Endothelial cell of umbilical vein (primary cell): Measurements from ENCODE around the gene DDX47. TPM values are rescaled to one million over a fixed set of nuclear protein-coding genes. Genes with fewer than 3 reads are reported as not detected.

Experiments used
- BruUV-seq: library from RNA; stranded (reverse); fragments of 400-500 nt; replicated peaks from 2 replicates; lab custom pipeline; 2021; lab: Mats Ljungman, UMichigan
- CTCF ChIA-PET: fragments of 300-600, 350-600 bp; sonication (Branson Sonifier 250); formaldehyde crosslinking; loops from one replicate; lab custom pipeline; 2021; ENCODE audit warnings: antibody characterized with exemption, inconsistent platforms; lab: Charles Lee
- POLR2A ChIA-PET: fragments of 300-600, 350-600 bp; sonication (Branson Sonifier 250); formaldehyde crosslinking; loops from one replicate; lab custom pipeline; 2021; ENCODE audit warnings: antibody characterized with exemption, inconsistent platforms; lab: Charles Lee
- DNase-seq: peaks from one replicate; pipeline ENCODE4 v3.0.0-alpha.2; 2011; ENCODE audit warnings: low read depth, low spot score
- FAIRE-seq: peaks from 2 replicates; lab custom pipeline; 2011; peaks lifted over from hg19 to GRCh38; lab: Jason Lieb, UNC
- H2AFZ ChIP-seq: 2 replicates; pipeline ENCODE4 v1.6.0; 2012; ENCODE audit warnings: low read depth, low read length, control low read depth, inconsistent platforms
- H3K27ac ChIP-seq: 2 replicates; pipeline ENCODE4 v1.5.1; 2011; ENCODE audit warnings: low read depth, mild to moderate bottlenecking, control low read depth, low read length, moderate library complexity; ENCODE audit not compliant: insufficient read depth
- H3K27me3 ChIP-seq, 2 experiments: 2 replicates each; pipeline versions ENCODE4 v1.6.0 to v1.6.1; 2011; ENCODE audit warnings: low read length in 2 of 2, mixed read lengths in 1 of 2; ENCODE audit not compliant: control insufficient read depth in 2 of 2, insufficient read depth in 2 of 2
- H3K36me3 ChIP-seq, 2 experiments: 2 replicates in 1 of 2; 3 replicates in 1 of 2; pipeline ENCODE4 v1.5.1; 2011; ENCODE audit warnings: low read length in 2 of 2, mild to moderate bottlenecking in 1 of 2, moderate library complexity in 1 of 2; ENCODE audit not compliant: control insufficient read depth in 2 of 2, insufficient read depth in 2 of 2; ENCODE audit errors: extremely low read depth in 1 of 2
- H3K4me1 ChIP-seq: 3 replicates; pipeline ENCODE4 v1.5.1; 2011; ENCODE audit warnings: mild to moderate bottlenecking, low read length; ENCODE audit not compliant: control insufficient read depth, insufficient read depth; ENCODE audit errors: extremely low read depth
- H3K4me2 ChIP-seq: 2 replicates; pipeline ENCODE4 v1.6.1; 2011; ENCODE audit warnings: low read length, control low read depth, mixed read lengths; ENCODE audit not compliant: insufficient read depth
- H3K4me3 ChIP-seq, 3 experiments: fragments of 200-600 bp in 1 of 3; sonication (generic), shearing (Covaris generic) in 1 of 3; replicated peaks in 1 of 3; 2 replicates each; pipeline ENCODE4 v1.5.1; 2011 to 2016; ENCODE audit warnings: control low read depth in 3 of 3, low read length in 3 of 3, mild to moderate bottlenecking in 2 of 3, inconsistent platforms in 1 of 3, low read depth in 1 of 3, moderate library complexity in 1 of 3; ENCODE audit not compliant: insufficient read depth in 1 of 3
- H3K79me2 ChIP-seq: 2 replicates; pipeline ENCODE4 v1.6.0; 2012; ENCODE audit warnings: low read length, inconsistent platforms; ENCODE audit not compliant: control insufficient read depth, insufficient read depth
- H3K9ac ChIP-seq: replicated peaks from 2 replicates; pipeline ENCODE3; 2011; ENCODE audit warnings: low read length, control low read depth; ENCODE audit not compliant: insufficient read depth; ENCODE audit errors: extremely low read depth
- H3K9me1 ChIP-seq: replicated peaks from 3 replicates; pipeline ENCODE4 v1.6.0; 2011; ENCODE audit warnings: mild to moderate bottlenecking, low read length; ENCODE audit not compliant: control insufficient read depth, insufficient read depth; ENCODE audit errors: extremely low read depth
- H3K9me3 ChIP-seq: replicated peaks from 2 replicates; pipeline ENCODE4 v1.5.1; 2012; ENCODE audit warnings: low read length, inconsistent platforms; ENCODE audit not compliant: control insufficient read depth, insufficient read depth
- H4K20me1 ChIP-seq: replicated peaks from 2 replicates; pipeline ENCODE3; 2011; ENCODE audit warnings: mild to moderate bottlenecking, low read length; ENCODE audit not compliant: control insufficient read depth, insufficient read depth; ENCODE audit errors: extremely low read depth
- CTCF ChIP-seq, 2 donors: IDR thresholded peaks; 1 replicate in 1 of 2; 2 replicates in 1 of 2; pipeline ENCODE4 v1.5.1; 2011; ENCODE audit warnings: low read length in 2 of 2, mild to moderate bottlenecking in 2 of 2, moderate library complexity in 2 of 2, control low read depth in 1 of 2, inconsistent platforms in 1 of 2, low read depth in 1 of 2; ENCODE audit not compliant: insufficient read depth in 1 of 2; ENCODE audit errors: extremely low read depth in 1 of 2
- FOS ChIP-seq: IDR thresholded peaks from 2 replicates; pipeline ENCODE4 v1.6.1; 2011; ENCODE audit warnings: mild to moderate bottlenecking, low read length, moderate library complexity, borderline replicate concordance; ENCODE audit not compliant: insufficient read depth
- GATA2 ChIP-seq: IDR thresholded peaks from 2 replicates; pipeline ENCODE4 v1.7.0; 2011; ENCODE audit warnings: low read depth, mild to moderate bottlenecking, moderate library complexity, mixed read lengths, low read length; ENCODE audit not compliant: insufficient read length, insufficient read depth
- JUN ChIP-seq: IDR thresholded peaks from 2 replicates; pipeline ENCODE4 v1.6.1; 2011; ENCODE audit warnings: borderline replicate concordance, low read depth; ENCODE audit not compliant: insufficient read length, insufficient read depth
- MYC ChIP-seq: IDR thresholded peaks from one replicate; pipeline ENCODE4 v1.6.1; 2011; ENCODE audit warnings: mild to moderate bottlenecking, low read depth, low read length
- POLR2A ChIP-seq: IDR thresholded peaks from 2 replicates; pipeline ENCODE4 v1.6.1; 2012; ENCODE audit warnings: low read depth, mild to moderate bottlenecking, control low read depth, low read length
- POLR2AphosphoS5 ChIP-seq: IDR thresholded peaks from 2 replicates; pipeline ENCODE4 v1.6.1; 2012; ENCODE audit warnings: low read depth, mild to moderate bottlenecking, control low read depth, low read length, moderate library complexity; ENCODE audit not compliant: insufficient read depth
- dilution Hi-C: fragments of 300-500 bp; cut with MboI; formaldehyde crosslinking; loops from one replicate; pipeline ENCODE4 v1.15.0; 2019; ENCODE audit warnings: low sequenced_read_pairs; ENCODE audit not compliant: extremely low pct_ligation_motif_present
- intact Hi-C: fragments of 100-400 bp; cut with micrococcal nuclease; formaldehyde crosslinking; loops from one replicate; pipeline ENCODE4 v1.10.0; 2022
- polyA plus RNA-seq, 4 experiments: library from polyadenylated mRNA; depleted of rRNA in 3 of 4; stranded (reverse) in 3 of 4; unstranded in 1 of 4; fragments of >200 nt; gene quantifications; 2 replicates each; pipeline versions ENCODE4 v1.2.1 to v1.2.3, GENCODE V29; 2011 to 2012; ENCODE audit warnings: missing spikeins in 1 of 4
- total RNA-seq: library from RNA; stranded (reverse); gene quantifications from 2 replicates; pipeline ENCODE4 v1.2.3, GENCODE V29; 2021

The DDX47 gene
- total and polyA plus RNA-seq, 2 donors (not counting 3 experiments of a cell fraction or from before 2014, with no cell fraction given), result 73.4 to 74.6 TPM

DNA sequence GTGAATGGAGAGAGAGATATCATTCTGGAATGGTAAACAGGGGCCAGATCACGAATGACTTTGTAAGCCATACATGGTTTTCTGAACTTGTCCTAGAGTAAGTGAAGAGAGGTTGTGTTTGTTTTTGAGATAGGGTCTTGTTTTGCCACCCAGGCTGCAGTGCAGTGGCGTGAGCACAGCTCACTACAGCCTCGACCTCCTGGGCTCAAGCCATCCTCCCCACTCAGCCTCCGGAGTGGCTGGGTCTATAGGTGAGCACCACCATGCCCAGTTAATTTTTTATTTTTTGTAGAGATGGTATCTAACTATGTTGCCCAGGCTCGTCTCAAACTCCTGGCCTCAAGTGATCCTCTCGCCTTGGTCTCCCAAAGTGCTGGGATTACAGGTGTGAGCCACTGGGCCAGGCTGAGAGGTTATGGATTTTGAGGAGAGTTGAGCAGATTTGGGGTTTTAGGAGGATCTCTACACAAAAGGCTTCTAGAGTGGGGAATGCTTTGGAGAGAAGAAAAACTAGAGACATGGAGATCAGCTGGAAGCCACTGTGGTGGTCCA, 58.5 kb downstream of the DDX47 start:
- POLR2A ChIA-PET, result interaction anchor here (0.7 to 4.1 kb wide), 3 partner anchors 20 to 155 kb away, joined by 4 to 15 read pairs (median 6); partner anchors contain the start of gene GPRC5A

GRCh38 chr12:12872139-12872933, 59.2 kb downstream of the DDX47 start:
- ChIA-PET POLR2A (interaction anchor here (0.7 to 4.1 kb wide), 4 partner anchors 19 to 156 kb away, joined by 3 to 15 read pairs (median 5); partner anchors contain the start of gene GPRC5A), CTCF (interaction anchor here (0.7 to 4.1 kb wide), 9 partner anchors 19 to 111 kb away, joined by 3 to 40 read pairs (median 5); partner anchors contain the start of gene GPRC5A)
- peaks cover 41% of the 10 kb centered on the region for H3K4me1 ChIP-seq
- no peaks in the 10 kb centered on the region for H3K36me3 ChIP-seq
- H3K9me3 ChIP-seq, result no peaks in the 10 kb centered on the region
- H3K27ac ChIP-seq, result peak overlapping the region; percentile 96
- peak overlapping the region in 1 of 3 experiments; percentile 43 for H3K4me3 ChIP-seq
- BruUV-seq, result TSS peak; percentile 70
- peak overlapping the region; percentile 85 for H3K4me2 ChIP-seq
- peak overlapping the region; percentile 81 for H3K9ac ChIP-seq
- no peaks in the 10 kb centered on the region for H4K20me1 ChIP-seq
- no peak overlapping the region for H2AFZ ChIP-seq
- H3K9me1 ChIP-seq, result no peaks in the 10 kb centered on the region
- no peaks in the 10 kb centered on the region for H3K79me2 ChIP-seq
- dilution Hi-C loops (no loop called here), intact Hi-C loops (loop anchor here (1.0 to 2.0 kb wide), 7 partner anchors 11 to 84 kb away; partner anchors contain the start of gene GPRC5A)
- peak; percentile 93 for TF ChIP-seq JUN
- peak; percentile 94 for TF ChIP-seq POLR2AphosphoS5
- peak; percentile 74 for TF ChIP-seq POLR2A
- TF ChIP-seq GATA2, result peak; percentile 99
- no peak for TF ChIP-seq CTCF (IDR thresholded peaks at IDR 0.05; ENCODE audit: extremely low read depth in 1 of 2, insufficient read depth in 1 of 2, low read depth in 1 of 2, low read length in 2 of 2)
- peak; percentile 94 for TF ChIP-seq FOS
- peak; percentile 99 for FAIRE-seq
- DNase-seq, result peak; percentile 93
- H3K27me3 ChIP-seq, result no peaks in the 10 kb centered on the region

More for the DNA sequence above, 58.5 kb downstream of the DDX47 start:
- Histone ChIP-seq H3K9me3 (no peaks in the 10 kb centered on the region), H3K79me2 (no peaks in the 10 kb centered on the region), H3K36me3 (no peaks in the 10 kb centered on the region), H3K9ac (peak overlapping the region; percentile 6), H3K9me1 (no peaks in the 10 kb centered on the region), H3K4me2 (no peak overlapping the region), H3K4me3 (no peak overlapping the region), H3K4me1 (peaks cover 41% of the 10 kb centered on the region), H3K27me3 (no peaks in the 10 kb centered on the region), H4K20me1 (no peaks in the 10 kb centered on the region), H2AFZ (no peak overlapping the region), H3K27ac (peak overlapping the region; percentile 96)
- no peak for FAIRE-seq
- BruUV-seq, result TSS peak; percentile 51
- no peak for DNase-seq
- CTCF ChIA-PET, result interaction anchor here (0.9 to 4.1 kb wide), 8 partner anchors 20 to 112 kb away, joined by 3 to 40 read pairs (median 6); partner anchors contain the start of gene GPRC5A
- TF ChIP-seq FOS, result no peak
- TF ChIP-seq MYC, result no peak
- TF ChIP-seq POLR2A, result no peak
- TF ChIP-seq JUN, result no peak
- intact Hi-C loops, result loop anchor here (1.0 to 2.0 kb wide), 7 partner anchors 12 to 83 kb away; partner anchors contain the start of gene GPRC5A
- dilution Hi-C loops, result no loop called here
